ENCODE measurements around the gene SLC35C1. TPM values are rescaled to one million over a fixed set of nuclear protein-coding genes. Genes with fewer than 3 reads are reported as not detected.
A peak's percentile ranks its signal among the peaks of the same experiment; 100 is the strongest.
"Not testable (repeated sequence)": the region's sequence is repeated elsewhere in the genome, so short reads cannot be mapped to it uniquely, and the experiment has no call there.

Gene SLC35C1
- total RNA-seq, 1 donor from 2014 or later = 4.1 TPM

GRCh38 chr11:45786272-45786671, 18.7 kb upstream of the SLC35C1 start:
- no peak for DNase-seq (ENCODE audit: low read depth in 2 of 2)

GRCh38 chr11:45788887-45789286, 16.1 kb upstream of the SLC35C1 start:
- no peak for DNase-seq (ENCODE audit: low read depth in 2 of 2)

- no peak for DNase-seq (ENCODE audit: low read depth in 2 of 2)
These were observed 13.4 kb upstream of the SLC35C1 start for GRCh38 chr11:45791524-45791923.

GRCh38 chr11:45794169-45794568, 10.8 kb upstream of the SLC35C1 start:
- DNase-seq (ENCODE audit: low read depth in 2 of 2) = no peak

GRCh38 chr11:45795379-45795778, 9.6 kb upstream of the SLC35C1 start:
- no peak for DNase-seq (ENCODE audit: low read depth in 2 of 2)

GRCh38 chr11:45796461-45796861, 8.5 kb upstream of the SLC35C1 start:
- no peak for DNase-seq (ENCODE audit: low read depth in 2 of 2)

GRCh38 chr11:45798793-45799441, 6.0 kb upstream of the SLC35C1 start:
- DNase-seq (ENCODE audit: low read depth in 2 of 2) = no peak

GRCh38 chr11:45799562-45799961, 5.4 kb upstream of the SLC35C1 start:
- no peak for DNase-seq (ENCODE audit: low read depth in 2 of 2)

- no peak for DNase-seq (ENCODE audit: low read depth in 2 of 2)
These were observed 4.7 kb upstream of the SLC35C1 start for GRCh38 chr11:45800261-45800660.

GRCh38 chr11:45801723-45802315, 3.1 kb upstream of the SLC35C1 start:
- peak in 1 of 2 donors; percentile 33 for DNase-seq (ENCODE audit: low read depth in 2 of 2)

- no peak for DNase-seq (ENCODE audit: low read depth in 2 of 2)
These were observed 2.2 kb upstream of the SLC35C1 start for GRCh38 chr11:45802531-45803317.

GRCh38 chr11:45803971-45804760, 783 bp upstream of the SLC35C1 start:
- peak in 1 of 2 donors; percentile 51 for DNase-seq (ENCODE audit: low read depth in 2 of 2)

GRCh38 chr11:45805305-45806071, 539 bp downstream of the SLC35C1 start:
- DNase-seq (ENCODE audit: low read depth in 2 of 2) = peak in 1 of 2 donors; percentile 65

- DNase-seq (ENCODE audit: low read depth in 2 of 2) = no peak
These were observed 1.4 kb downstream of the SLC35C1 start for GRCh38 chr11:45806072-45806933.

- no peak for DNase-seq (ENCODE audit: low read depth in 2 of 2)
These were observed 2.2 kb downstream of the SLC35C1 start for GRCh38 chr11:45806937-45807791.

- DNase-seq (ENCODE audit: low read depth in 2 of 2) = no peak
These were observed 2.9 kb downstream of the SLC35C1 start for GRCh38 chr11:45807792-45808238.

GRCh38 chr11:45808427-45808826, 3.5 kb downstream of the SLC35C1 start:
- not testable (repeated sequence) for DNase-seq (ENCODE audit: low read depth in 2 of 2)

- no peak for DNase-seq (ENCODE audit: low read depth in 2 of 2)
These were observed 4.8 kb downstream of the SLC35C1 start for GRCh38 chr11:45809456-45810395.

Measured in dermis microvascular lymphatic vessel endothelial cell (primary cell).